GM21390 (cell line): ENCODE data around the gene ATXN7.

Experiments
- ATAC-seq: cut with Tn5 transposase; IDR thresholded peaks from one replicate; pipeline ENCODE4 v1.9.1; 2021; ENCODE audit not compliant: unreplicated experiment

The ATXN7 gene

GRCh38 chr3:63980019-63980418 lies 116.4 kb downstream of the ATXN7 start:
- ATAC-seq: no peak

- ATAC-seq: no peak
These were observed 117.3 kb downstream of the ATXN7 start for GRCh38 chr3:63980830-63981498.

GRCh38 chr3:63981980-63982379 lies 118.3 kb downstream of the ATXN7 start:
- ATAC-seq: no peak

GRCh38 chr3:63984391-63984790 lies 120.7 kb downstream of the ATXN7 start:
- ATAC-seq: no peak

GRCh38 chr3:63986146-63986545 lies 122.5 kb downstream of the ATXN7 start:
- ATAC-seq: no peak

GRCh38 chr3:63986831-63987230 lies 123.2 kb downstream of the ATXN7 start:
- no peak for ATAC-seq

- ATAC-seq: no peak
These were observed 125.3 kb downstream of the ATXN7 start for GRCh38 chr3:63988943-63989342.

GRCh38 chr3:63990204-63990603 lies 126.5 kb downstream of the ATXN7 start:
- no peak for ATAC-seq

- ATAC-seq: no peak
These were observed 127.1 kb downstream of the ATXN7 start for GRCh38 chr3:63990733-63991132.

- no peak for ATAC-seq
These were observed 128.0 kb downstream of the ATXN7 start for GRCh38 chr3:63991666-63992065.

GRCh38 chr3:63992516-63993209 lies 129.0 kb downstream of the ATXN7 start:
- ATAC-seq: no peak

- peak; percentile 85 for ATAC-seq
These were observed 130.0 kb downstream of the ATXN7 start for GRCh38 chr3:63993653-63994079.

- no peak for ATAC-seq
These were observed 131.4 kb downstream of the ATXN7 start for GRCh38 chr3:63995086-63995485.

GRCh38 chr3:63998852-63999754 lies 135.4 kb downstream of the ATXN7 start:
- no peak for ATAC-seq

- no peak for ATAC-seq
These were observed 136.9 kb downstream of the ATXN7 start for GRCh38 chr3:64000453-64001055.

GRCh38 chr3:64002233-64002632 lies 138.6 kb downstream of the ATXN7 start:
- ATAC-seq: no peak

- no peak for ATAC-seq
These were observed 139.9 kb downstream of the ATXN7 start for GRCh38 chr3:64003589-64003988.

GRCh38 chr3:64008017-64008416 lies 144.3 kb downstream of the ATXN7 start:
- no peak for ATAC-seq

GRCh38 chr3:64008487-64009351 lies 145.1 kb downstream of the ATXN7 start:
- ATAC-seq: no peak

- ATAC-seq: no peak
These were observed 145.9 kb downstream of the ATXN7 start for GRCh38 chr3:64009528-64009927.
